HT-29 (cell line): ENCODE results near the gene BTBD6. TPM values are rescaled to one million over a fixed set of nuclear protein-coding genes. Genes with fewer than 3 reads are reported as not detected.
A peak's percentile ranks its signal among the peaks of the same experiment; 100 is the strongest.
"Not testable (repeated sequence)": the region's sequence is repeated elsewhere in the genome, so short reads cannot be mapped to it uniquely, and the experiment has no call there.

Source experiments
- DNase-seq: peaks from one replicate; pipeline ENCODE4 v3.0.0-alpha.2; 2015; ENCODE audit warnings: low spot score
- total RNA-seq: library from RNA; depleted of rRNA; stranded (reverse); fragments of >200 nt; shearing (Covaris generic); gene quantifications from 2 replicates; pipeline ENCODE4 v1.2.3, GENCODE V29; 2014; rRNA removed

The BTBD6 gene
- total RNA-seq, 1 experiment from 2014 or later: 72.3 TPM

DNA sequence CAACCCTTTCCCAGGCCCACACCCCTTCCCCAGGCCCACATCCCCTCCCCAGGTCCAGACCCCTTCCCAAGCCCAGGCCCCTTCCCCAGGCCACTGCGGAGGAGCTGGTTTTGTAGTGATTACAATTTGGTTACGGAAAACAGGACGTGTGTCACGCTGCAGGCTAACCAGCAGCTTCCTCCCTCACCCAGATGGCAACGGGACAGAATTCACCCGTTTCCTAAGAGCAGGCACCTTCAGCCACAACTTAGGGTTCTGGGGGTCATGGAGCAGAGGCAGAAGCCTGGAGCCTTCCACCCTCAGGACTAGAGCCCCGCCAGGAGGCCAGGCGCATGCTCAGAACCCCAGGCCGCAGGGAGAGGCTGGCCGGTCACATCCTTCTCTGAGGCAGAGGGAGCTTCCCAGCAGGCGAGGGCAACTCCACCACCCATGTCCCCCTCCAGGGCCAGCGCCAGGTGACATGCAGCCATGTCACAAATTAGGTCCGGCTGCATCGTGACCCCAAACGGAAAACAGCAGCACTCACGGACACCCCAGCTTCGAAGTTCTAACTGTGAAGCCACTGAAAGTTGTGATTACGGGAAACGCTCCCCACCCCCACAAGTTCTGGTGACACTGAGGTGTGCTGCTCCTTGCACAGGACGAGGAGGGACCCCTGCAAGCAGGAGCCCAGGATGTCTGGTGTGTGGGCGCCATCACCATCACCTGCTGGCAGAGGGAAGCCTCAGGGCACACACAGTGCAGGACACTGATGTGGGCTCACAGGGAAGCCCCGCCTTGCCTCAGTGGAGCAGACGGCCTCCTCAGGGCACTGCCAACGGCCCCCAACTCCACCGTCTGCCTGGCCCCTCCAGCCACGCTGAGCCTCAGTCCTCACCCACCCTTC lies 44.7 kb downstream of the BTBD6 start:
- no peak for DNase-seq

DNA sequence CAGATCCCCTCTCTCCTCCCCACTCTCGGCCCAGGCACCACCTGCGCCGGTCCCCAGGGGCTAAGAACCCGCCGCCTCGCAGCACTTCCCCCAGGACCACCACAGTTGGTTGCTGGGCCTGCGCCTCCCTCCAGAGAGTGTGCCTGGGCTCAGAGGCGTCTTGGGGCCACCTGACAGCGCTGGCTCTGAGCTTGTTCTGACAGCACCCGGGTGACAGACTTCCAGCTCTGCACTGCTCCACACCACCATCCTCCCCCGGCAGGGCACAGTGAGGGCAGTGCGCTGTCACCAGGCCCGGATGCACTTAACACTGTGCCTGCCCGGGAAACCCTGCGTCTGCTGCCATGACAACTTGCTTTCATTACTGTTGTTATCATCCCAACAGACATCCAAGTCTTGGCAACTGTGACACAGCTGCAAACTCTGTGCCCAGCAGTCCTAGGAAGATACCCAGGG lies 45.8 kb downstream of the BTBD6 start:
- no peak for DNase-seq

DNA sequence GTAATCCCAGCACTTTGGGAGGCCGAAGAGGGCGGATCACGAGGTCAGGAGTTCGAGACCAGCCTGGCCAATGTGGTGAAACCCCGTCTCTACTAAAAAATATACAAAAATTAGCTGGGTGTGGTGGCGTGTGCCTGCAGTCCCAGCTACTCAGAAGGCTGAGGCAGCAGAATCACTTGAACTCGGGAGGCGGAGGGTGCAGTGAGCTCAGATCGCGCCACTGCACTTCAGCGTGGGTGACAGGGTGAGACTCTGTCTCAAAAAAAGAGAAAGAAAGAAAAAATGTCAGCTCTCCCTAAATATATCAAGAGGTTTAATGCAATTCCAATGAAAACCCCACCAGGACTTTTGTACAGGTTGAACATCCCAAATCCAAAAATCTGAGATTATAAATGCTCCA lies 49.0 kb downstream of the BTBD6 start:
- not testable (repeated sequence) for DNase-seq

DNA sequence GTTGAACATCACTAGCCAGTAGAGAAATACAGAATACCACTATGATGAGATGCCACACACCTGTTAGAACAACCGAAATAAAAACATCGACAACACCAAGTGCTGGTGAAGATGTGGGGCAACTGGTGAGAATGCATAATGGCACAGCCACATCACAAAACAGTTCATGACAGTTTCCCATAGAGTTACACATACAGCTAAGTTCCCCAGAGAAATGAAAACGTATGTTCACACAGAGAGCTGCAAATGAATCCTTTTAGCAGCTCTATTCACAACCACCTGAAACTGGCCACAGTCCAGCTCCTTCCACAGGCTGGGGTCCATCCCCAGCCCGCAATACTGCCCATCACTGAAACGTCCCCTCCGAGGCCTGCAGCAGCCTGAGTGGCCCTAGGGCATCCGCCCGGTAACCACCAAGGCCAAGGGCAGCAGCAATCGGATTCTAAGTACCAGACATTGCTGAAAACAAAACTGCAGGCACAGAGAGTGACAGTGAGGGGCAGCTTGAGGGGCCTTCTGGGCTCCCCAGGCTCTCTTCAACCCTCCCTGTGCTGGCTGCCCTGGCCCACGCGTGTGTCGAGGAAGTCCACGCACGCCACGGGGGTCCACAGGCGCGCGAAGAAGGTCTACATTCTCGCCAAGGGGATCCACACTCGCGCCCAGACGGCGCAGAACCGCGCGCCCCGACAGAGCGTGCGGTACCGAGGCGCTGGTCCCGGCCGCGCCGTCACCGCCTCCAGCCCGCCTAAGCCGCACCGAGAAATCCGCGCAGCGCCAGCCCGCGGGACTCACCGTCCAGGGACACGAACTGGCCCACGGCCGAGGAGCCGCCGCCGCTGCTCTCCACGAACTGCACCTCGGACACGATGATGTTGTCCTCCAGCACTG lies 51.6 kb downstream of the BTBD6 start:
- peak; percentile 9 for DNase-seq

Other genes starting within 250 kb of the BTBD6 start
- gene CDCA4, start 227.4 kb upstream of the BTBD6 start, total RNA-seq: 45.4 and 45.7 TPM in 2 replicates
- gene GPR132, start 183.1 kb upstream of the BTBD6 start, total RNA-seq: not detected in 2 replicates
- gene JAG2, start 79.8 kb upstream of the BTBD6 start, total RNA-seq: 10.6 and 16.0 TPM in 2 replicates
- 63.2 and 74.9 TPM in 2 replicates for gene NUDT14, start 67.2 kb upstream of the BTBD6 start, total RNA-seq
- gene BRF1, start 52.5 kb downstream of the BTBD6 start, total RNA-seq: 46.6 and 50.2 TPM in 2 replicates
- 65.6 and 65.7 TPM in 2 replicates for gene PACS2, start 66.2 kb downstream of the BTBD6 start, total RNA-seq
- not detected in 2 replicates for gene TEX22, start 150.0 kb downstream of the BTBD6 start, total RNA-seq
- gene MTA1, start 171.3 kb downstream of the BTBD6 start, total RNA-seq: 120 and 136 TPM in 2 replicates
- gene CRIP2, start 226.3 kb downstream of the BTBD6 start, total RNA-seq: 267 and 274 TPM in 2 replicates
- gene CRIP1, start 238.4 kb downstream of the BTBD6 start, total RNA-seq: 667 and 791 TPM in 2 replicates
- gene TEDC1, start 242.7 kb downstream of the BTBD6 start, total RNA-seq: 112 and 140 TPM in 2 replicates